HG03196 (cell line): Measurements from ENCODE around the gene RPH3AL.

Experiments used
- ATAC-seq: cut with Tn5 transposase; IDR thresholded peaks from one replicate; pipeline ENCODE4 v1.9.1; 2021; ENCODE audit not compliant: unreplicated experiment

RPH3AL gene

GRCh38 chr17:266219-266618 is 86.4 kb downstream of the RPH3AL start:
- ATAC-seq, result no peak

- no peak for ATAC-seq
Measured at GRCh38 chr17:265718-266117, 86.9 kb downstream of the RPH3AL start.

GRCh38 chr17:263773-264172 is 88.8 kb downstream of the RPH3AL start:
- ATAC-seq, result no peak

- ATAC-seq, result no peak
Measured at GRCh38 chr17:263271-263670, 89.3 kb downstream of the RPH3AL start.

GRCh38 chr17:261635-262034 is 91.0 kb downstream of the RPH3AL start:
- no peak for ATAC-seq

GRCh38 chr17:260944-261343 is 91.7 kb downstream of the RPH3AL start:
- ATAC-seq, result no peak

- ATAC-seq, result no peak
Measured at GRCh38 chr17:260031-260791, 92.4 kb downstream of the RPH3AL start.

GRCh38 chr17:259341-259976 is 93.1 kb downstream of the RPH3AL start:
- ATAC-seq, result no peak

- ATAC-seq, result no peak
Measured at GRCh38 chr17:258906-259305, 93.7 kb downstream of the RPH3AL start.

- no peak for ATAC-seq
Measured at GRCh38 chr17:258045-258734, 94.4 kb downstream of the RPH3AL start.

GRCh38 chr17:253091-253846 is 99.3 kb downstream of the RPH3AL start:
- ATAC-seq, result no peak

GRCh38 chr17:252456-252855 is 100.2 kb downstream of the RPH3AL start:
- no peak for ATAC-seq

GRCh38 chr17:251531-251930 is 101.1 kb downstream of the RPH3AL start:
- no peak for ATAC-seq

- ATAC-seq, result no peak
Measured at GRCh38 chr17:250487-251300, 101.9 kb downstream of the RPH3AL start.

GRCh38 chr17:249236-249993 is 103.2 kb downstream of the RPH3AL start:
- no peak for ATAC-seq

- no peak for ATAC-seq
Measured at GRCh38 chr17:248337-249235, 104.0 kb downstream of the RPH3AL start.

- no peak for ATAC-seq
Measured at GRCh38 chr17:247767-248166, 104.8 kb downstream of the RPH3AL start.

- no peak for ATAC-seq
Measured at GRCh38 chr17:246851-247421, 105.7 kb downstream of the RPH3AL start.
